Suprapubic skin (tissue), 4 donors: ENCODE results near the gene TSEN54. TPM values are rescaled to one million over a fixed set of nuclear protein-coding genes. Genes with fewer than 3 reads are reported as not detected.

Source experiments
- DNase-seq, 2 donors: peaks; one replicate each; pipeline ENCODE4 v3.0.0-alpha.2; 2019; ENCODE audit warnings: low spot score in 2 of 2
- H3K27ac ChIP-seq: fragments of 200-600 bp; sonication (generic); one replicate; pipeline ENCODE4 v1.5.1; 2019
- H3K27me3 ChIP-seq: fragments of 200-600 bp; sonication (generic); one replicate; pipeline ENCODE4 v1.5.1; 2019
- H3K36me3 ChIP-seq: fragments of 200-600 bp; sonication (generic); one replicate; pipeline ENCODE4 v1.5.1; 2019
- H3K4me1 ChIP-seq: fragments of 200-600 bp; sonication (generic); one replicate; pipeline ENCODE4 v1.5.1; 2019
- H3K4me3 ChIP-seq: fragments of 200-600 bp; sonication (generic); one replicate; pipeline ENCODE4 v1.5.1; 2019; ENCODE audit warnings: mild to moderate bottlenecking
- H3K9me3 ChIP-seq: fragments of 200-600 bp; sonication (generic); one replicate; pipeline ENCODE4 v1.5.1; 2019
- EP300 ChIP-seq: sonication (generic); formaldehyde crosslinking; IDR thresholded peaks from one replicate; pipeline ENCODE4 v1.6.1; 2017; ENCODE audit warnings: antibody characterized with exemption
- POLR2A ChIP-seq, 2 donors: fragments of 450-650 bp; IDR thresholded peaks; one replicate each; pipeline ENCODE4 v1.6.1; 2017; ENCODE audit warnings: antibody characterized with exemption in 2 of 2, mild to moderate bottlenecking in 2 of 2, moderate library complexity in 2 of 2
- POLR2AphosphoS5 ChIP-seq, 3 donors: sonication (generic); formaldehyde crosslinking; IDR thresholded peaks; one replicate each; pipeline ENCODE4 v1.6.1; 2017; ENCODE audit warnings: antibody characterized with exemption in 3 of 3
- WGBS: methylation state at CpG from one replicate; pipeline ENCODE4 v1.1.5; 2018; 5-methylcytosine and 5-hydroxymethylcytosine counted together
- total RNA-seq, 4 donors: library from RNA; depleted of rRNA; stranded (reverse); fragments of >200 nt; gene quantifications; one replicate each; pipeline ENCODE4 v1.1.0, GENCODE V29; 2016
- TF ChIP-seq, protein P1 (sequence below), 2 donors: fragments of 200-600 bp in 1 of 2; fragments of 450-650 bp in 1 of 2; sonication (generic) in 1 of 2; IDR thresholded peaks; one replicate each; pipeline ENCODE4 v1.5.1; 2016 to 2019; ENCODE audit warnings: antibody characterized with exemption in 2 of 2, mild to moderate bottlenecking in 1 of 2, moderate library complexity in 1 of 2

TSEN54 gene
- total RNA-seq, 4 donors from 2014 or later = 53.9 to 73.5 (median 62.9) TPM

DNA sequence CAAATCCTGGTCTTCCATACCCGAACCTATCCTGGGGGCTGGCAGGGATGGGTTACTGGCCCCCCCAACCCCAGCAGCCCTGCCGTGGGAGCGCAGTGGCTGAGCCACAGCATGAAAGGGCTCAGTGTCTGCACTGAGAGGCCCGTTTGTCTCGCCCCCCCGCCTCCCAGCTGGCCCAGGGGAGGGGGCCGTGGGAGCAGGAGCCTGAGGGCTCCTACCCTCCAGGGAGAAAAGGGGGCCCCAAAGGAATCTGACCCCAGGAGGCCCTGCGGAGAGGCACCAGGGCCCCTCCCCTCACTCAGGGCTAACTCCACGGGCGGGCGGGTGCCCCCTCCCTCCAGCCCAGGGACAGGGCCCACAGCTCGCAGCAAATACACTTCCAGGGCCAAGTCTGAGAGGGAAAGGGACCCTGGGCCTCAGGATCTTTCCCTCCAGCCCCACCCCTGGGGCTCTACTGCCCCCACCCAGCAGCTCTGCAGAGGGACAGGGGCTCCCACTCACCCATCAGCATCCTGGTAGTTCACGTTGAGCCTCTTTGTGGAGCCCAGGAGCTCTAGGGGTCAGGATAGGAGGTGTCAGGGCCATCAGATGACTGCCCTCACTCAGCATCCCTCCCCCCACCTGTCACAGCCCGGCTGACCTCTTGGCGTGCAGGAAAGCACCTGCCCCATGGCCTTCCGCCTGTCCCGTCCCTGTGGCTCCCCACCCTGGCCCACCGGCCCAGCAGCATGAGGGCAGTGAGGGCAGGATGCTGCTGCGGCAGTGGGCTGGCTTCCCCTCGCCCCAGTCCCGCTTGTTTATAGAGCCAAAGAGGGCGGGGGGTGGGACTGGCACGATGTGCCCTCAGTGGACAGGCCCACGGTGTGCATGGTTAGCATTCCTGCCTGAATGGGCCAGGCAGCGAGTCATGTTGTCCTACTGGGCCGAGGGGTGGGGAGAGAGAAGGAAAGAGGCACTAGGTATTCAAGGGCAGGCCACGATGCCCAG, 8.3 kb upstream of the TSEN54 start:
- peaks cover 54% of the 10 kb centered on the region for H3K36me3 ChIP-seq
- no peaks in the 10 kb centered on the region for H3K9me3 ChIP-seq
- no peaks in the 10 kb centered on the region for H3K27me3 ChIP-seq
- no peak overlapping the region for H3K4me3 ChIP-seq
- peak overlapping the region; percentile 58 for H3K27ac ChIP-seq
- DNase-seq = no peak
- TF ChIP-seq POLR2AphosphoS5 (IDR thresholded peaks at IDR 0.05) = no peak
- no peak for TF ChIP-seq POLR2A (IDR thresholded peaks at IDR 0.05)
- TF ChIP-seq, protein P1, sequence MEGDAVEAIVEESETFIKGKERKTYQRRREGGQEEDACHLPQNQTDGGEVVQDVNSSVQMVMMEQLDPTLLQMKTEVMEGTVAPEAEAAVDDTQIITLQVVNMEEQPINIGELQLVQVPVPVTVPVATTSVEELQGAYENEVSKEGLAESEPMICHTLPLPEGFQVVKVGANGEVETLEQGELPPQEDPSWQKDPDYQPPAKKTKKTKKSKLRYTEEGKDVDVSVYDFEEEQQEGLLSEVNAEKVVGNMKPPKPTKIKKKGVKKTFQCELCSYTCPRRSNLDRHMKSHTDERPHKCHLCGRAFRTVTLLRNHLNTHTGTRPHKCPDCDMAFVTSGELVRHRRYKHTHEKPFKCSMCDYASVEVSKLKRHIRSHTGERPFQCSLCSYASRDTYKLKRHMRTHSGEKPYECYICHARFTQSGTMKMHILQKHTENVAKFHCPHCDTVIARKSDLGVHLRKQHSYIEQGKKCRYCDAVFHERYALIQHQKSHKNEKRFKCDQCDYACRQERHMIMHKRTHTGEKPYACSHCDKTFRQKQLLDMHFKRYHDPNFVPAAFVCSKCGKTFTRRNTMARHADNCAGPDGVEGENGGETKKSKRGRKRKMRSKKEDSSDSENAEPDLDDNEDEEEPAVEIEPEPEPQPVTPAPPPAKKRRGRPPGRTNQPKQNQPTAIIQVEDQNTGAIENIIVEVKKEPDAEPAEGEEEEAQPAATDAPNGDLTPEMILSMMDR (IDR thresholded peaks at IDR 0.05) = no peak
- no peak for TF ChIP-seq EP300
- 78% methylated on average over 15 of the region's 27 CpGs for WGBS
- H3K4me1 ChIP-seq = peaks cover 27% of the 10 kb centered on the region

DNA sequence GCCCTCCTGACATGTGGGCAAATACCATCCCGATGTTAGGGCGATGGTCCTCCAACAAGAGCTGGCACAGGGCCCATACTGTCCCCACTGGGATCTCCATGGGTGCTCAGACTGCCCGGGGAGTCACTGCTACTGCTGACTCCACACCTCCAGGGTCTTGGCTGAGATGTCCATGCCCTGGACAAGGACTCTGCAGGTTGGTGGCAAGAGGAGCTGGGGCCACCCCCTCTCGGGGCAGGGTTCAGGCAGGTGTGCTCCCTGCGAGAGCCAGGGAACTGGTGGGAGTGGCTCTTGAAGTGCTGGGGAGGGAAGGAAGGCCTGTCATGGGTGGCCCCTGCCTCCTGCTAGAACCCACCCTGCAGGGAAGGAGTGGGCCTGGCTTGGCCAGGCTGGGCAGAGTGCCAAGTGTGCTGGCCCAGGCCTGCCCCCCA, 7.4 kb upstream of the TSEN54 start:
- Histone ChIP-seq H3K9me3 (no peaks in the 10 kb centered on the region), H3K4me3 (peak overlapping the region; percentile 15), H3K27me3 (no peaks in the 10 kb centered on the region), H3K27ac (peak overlapping the region; percentile 58), H3K36me3 (peaks cover 45% of the 10 kb centered on the region), H3K4me1 (peaks cover 35% of the 10 kb centered on the region)
- TF ChIP-seq, protein P1 (IDR thresholded peaks at IDR 0.05) = no peak
- TF ChIP-seq EP300 (no peak), POLR2AphosphoS5 (IDR thresholded peaks at IDR 0.05) (no peak), POLR2A (IDR thresholded peaks at IDR 0.05) (no peak)
- DNase-seq = no peak
- 81% methylated on average over 3 of the region's 5 CpGs for WGBS

DNA sequence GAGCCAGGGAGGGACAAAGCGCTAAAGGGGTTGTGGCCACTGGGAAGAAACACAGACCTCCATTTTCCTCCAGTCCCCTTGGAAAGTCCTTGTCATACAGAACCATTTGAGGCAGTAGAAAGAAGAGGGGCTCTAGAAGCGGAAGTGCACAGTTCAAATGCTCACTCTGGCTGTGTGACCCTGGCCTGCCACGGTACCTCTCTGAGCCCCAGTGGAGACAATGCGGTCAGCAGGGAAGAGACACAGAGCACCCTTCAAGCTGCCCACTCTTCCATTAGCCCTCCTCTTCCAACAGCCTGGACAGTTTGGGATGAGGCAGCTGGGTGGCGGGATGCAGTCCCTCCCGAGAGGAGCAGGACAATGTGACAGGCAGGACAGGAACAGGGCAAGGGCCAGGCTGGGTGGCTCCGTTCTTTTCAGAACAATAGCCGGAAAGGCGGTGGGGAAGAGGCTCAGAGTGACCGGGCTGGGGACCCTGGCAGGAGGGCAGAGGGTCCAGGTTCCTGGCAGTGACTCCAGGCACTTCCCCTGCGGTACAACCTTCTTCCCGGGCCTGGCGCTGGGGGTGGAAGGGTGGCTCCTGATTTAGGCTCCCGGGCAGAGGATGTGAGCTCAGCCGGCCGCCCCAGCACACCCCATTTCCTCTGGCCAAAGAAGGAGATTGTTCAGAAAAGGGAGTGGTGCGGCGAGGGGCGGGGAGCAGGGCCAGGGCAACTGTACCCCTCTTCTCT, 6.6 kb upstream of the TSEN54 start:
- no peaks in the 10 kb centered on the region for H3K9me3 ChIP-seq
- H3K4me3 ChIP-seq = peak overlapping the region; percentile 15
- no peaks in the 10 kb centered on the region for H3K27me3 ChIP-seq
- no peak for TF ChIP-seq POLR2A (IDR thresholded peaks at IDR 0.05)
- peak in 1 of 3 donors; percentile 12 for TF ChIP-seq POLR2AphosphoS5 (IDR thresholded peaks at IDR 0.05)
- peaks cover 37% of the 10 kb centered on the region for H3K36me3 ChIP-seq
- peaks cover 42% of the 10 kb centered on the region for H3K4me1 ChIP-seq
- H3K27ac ChIP-seq = peak overlapping the region; percentile 58
- WGBS = 63% methylated on average over 19 of the region's 19 CpGs
- DNase-seq = no peak

DNA sequence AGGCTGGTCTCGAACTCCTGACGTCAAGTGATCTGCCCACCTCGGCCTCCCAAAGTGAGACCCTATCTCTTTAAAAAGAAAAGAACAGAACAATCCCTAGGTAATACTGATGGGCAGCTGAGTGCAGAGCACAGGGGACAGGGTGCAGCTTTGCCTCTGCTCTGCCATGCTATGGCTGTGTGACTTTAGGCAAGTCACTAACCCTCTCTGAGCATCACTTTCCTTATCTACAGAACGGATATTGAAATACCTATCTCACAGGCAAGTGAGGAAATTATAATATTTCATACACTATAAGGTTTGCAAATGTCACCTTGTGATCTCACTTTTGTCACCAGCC, 5.1 kb upstream of the TSEN54 start:
- Histone ChIP-seq H3K36me3 (peaks cover 22% of the 10 kb centered on the region), H3K27ac (no peak overlapping the region), H3K4me3 (peak overlapping the region; percentile 79), H3K27me3 (no peaks in the 10 kb centered on the region), H3K9me3 (no peaks in the 10 kb centered on the region), H3K4me1 (peaks cover 44% of the 10 kb centered on the region)
- TF ChIP-seq EP300 (no peak), POLR2AphosphoS5 (IDR thresholded peaks at IDR 0.05) (no peak), POLR2A (IDR thresholded peaks at IDR 0.05) (no peak)
- TF ChIP-seq, protein P1 (IDR thresholded peaks at IDR 0.05) = no peak
- 94% methylated on average over 4 of the region's 4 CpGs for WGBS
- no peak for DNase-seq

DNA sequence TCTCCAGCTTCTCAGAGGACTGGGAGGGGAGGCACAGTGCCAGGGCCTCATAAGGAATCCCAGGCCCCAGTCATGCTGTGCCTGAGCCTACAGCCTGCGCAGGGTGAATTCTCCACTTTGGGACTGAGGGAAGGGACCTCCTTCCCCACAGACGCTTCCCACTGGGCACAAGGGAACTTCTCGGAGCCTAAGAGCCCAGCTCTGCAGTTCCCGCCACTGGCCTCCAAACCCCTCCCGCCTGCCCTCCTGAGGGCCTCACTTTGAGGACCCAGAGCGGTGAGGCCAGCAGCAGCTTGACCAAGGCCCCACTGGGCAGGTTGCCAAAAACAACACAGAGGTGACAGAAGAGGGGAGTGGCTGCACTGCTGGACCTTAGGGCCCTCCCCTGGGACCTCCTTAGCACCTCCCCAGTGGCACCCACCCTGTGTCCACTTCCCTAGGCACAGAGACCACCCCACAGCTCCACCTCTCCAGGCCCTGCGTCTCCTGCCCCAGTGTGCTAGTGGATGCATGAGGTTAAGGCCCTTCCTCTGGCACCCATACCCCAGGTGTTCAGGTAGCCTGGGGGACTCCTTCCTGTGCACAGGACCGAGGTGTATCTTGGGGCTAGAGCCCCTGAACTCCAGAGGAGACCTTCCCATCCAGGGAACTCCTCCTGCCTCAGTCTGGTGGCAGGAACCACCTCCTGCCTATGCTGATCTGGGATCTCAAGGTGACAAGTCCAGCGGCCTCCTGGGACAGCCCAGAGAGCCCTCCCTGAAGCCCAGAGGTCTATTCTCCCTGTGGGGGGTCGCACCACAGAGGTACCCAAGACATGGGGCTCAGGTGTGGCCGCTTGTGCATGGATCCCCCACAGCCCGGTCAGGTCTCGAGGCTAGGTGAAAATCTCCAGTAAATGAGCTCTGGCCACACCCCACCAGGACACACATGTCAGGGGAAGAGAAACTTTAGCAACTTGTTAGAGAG, 4.4 kb upstream of the TSEN54 start:
- H3K27me3 ChIP-seq = no peaks in the 10 kb centered on the region
- WGBS = 78% methylated on average over 9 of the region's 13 CpGs
- peaks cover 46% of the 10 kb centered on the region for H3K4me1 ChIP-seq
- DNase-seq = no peak
- peaks cover 15% of the 10 kb centered on the region for H3K36me3 ChIP-seq
- H3K27ac ChIP-seq = peak overlapping the region; percentile 21
- H3K4me3 ChIP-seq = peak overlapping the region; percentile 79
- no peak for TF ChIP-seq EP300
- no peak for TF ChIP-seq POLR2AphosphoS5 (IDR thresholded peaks at IDR 0.05)
- no peak for TF ChIP-seq POLR2A (IDR thresholded peaks at IDR 0.05)
- TF ChIP-seq, protein P1 (IDR thresholded peaks at IDR 0.05) = no peak
- H3K9me3 ChIP-seq = no peaks in the 10 kb centered on the region
